CD8-positive, alpha-beta memory T cell (primary cell): Measurements from ENCODE around the gene FNDC7. TPM values are rescaled to one million over a fixed set of nuclear protein-coding genes. Genes with fewer than 3 reads are reported as not detected.
A peak's percentile ranks its signal among the peaks of the same experiment; 100 is the strongest.

Experiments used
- CTCF ChIA-PET: fragments of 350-600 bp; sonication (Branson Sonifier 250); formaldehyde crosslinking; loops from one replicate; lab custom pipeline; 2021; ENCODE audit warnings: antibody characterized with exemption; lab: Charles Lee
- POLR2A ChIA-PET: fragments of 350-600 bp; sonication (Branson Sonifier 250); formaldehyde crosslinking; loops from one replicate; lab custom pipeline; 2021; ENCODE audit warnings: antibody characterized with exemption; lab: Charles Lee
- DNase-seq, 5 donors: peaks; one replicate each; pipeline versions ENCODE4 v3.0.0 to v3.0.0-alpha.2; 2020 to 2022; ENCODE audit warnings: mixed read lengths in 1 of 5
- H3K27ac ChIP-seq: one replicate; pipeline ENCODE4 v1.7.0; 2013; ENCODE audit warnings: low read depth, mild to moderate bottlenecking, low read length, moderate library complexity
- H3K27me3 ChIP-seq: 2 replicates; pipeline ENCODE4 v1.7.0; 2013; ENCODE audit warnings: low read length, mild to moderate bottlenecking; ENCODE audit not compliant: insufficient read depth, poor library complexity, severe bottlenecking
- H3K36me3 ChIP-seq: 2 replicates; pipeline ENCODE4 v1.7.0; 2013; ENCODE audit warnings: mild to moderate bottlenecking, low read length, moderate library complexity; ENCODE audit not compliant: insufficient read depth
- H3K4me1 ChIP-seq: 2 replicates; pipeline ENCODE4 v1.7.0; 2013; ENCODE audit warnings: mild to moderate bottlenecking, low read length, moderate library complexity; ENCODE audit not compliant: insufficient read depth
- H3K4me3 ChIP-seq: 2 replicates; pipeline ENCODE4 v1.7.0; 2013; ENCODE audit warnings: mild to moderate bottlenecking, low read length
- H3K9me3 ChIP-seq: 2 replicates; pipeline ENCODE4 v1.7.0; 2013; ENCODE audit warnings: mild to moderate bottlenecking, low read length
- H3K27ac Mint-ChIP-seq, 8 donors: one replicate each; pipeline ENCODE4 v1.8.0; 2020 to 2021; ENCODE audit warnings: mixed read lengths in 8 of 8, mild to moderate bottlenecking in 6 of 8, inconsistent platforms in 3 of 8, moderate library complexity in 3 of 8
- H3K27me3 Mint-ChIP-seq, 2 donors: one replicate each; pipeline ENCODE4 v1.8.0; 2020 to 2021; ENCODE audit warnings: mixed read lengths in 2 of 2, mild to moderate bottlenecking in 1 of 2, moderate library complexity in 1 of 2
- H3K36me3 Mint-ChIP-seq, 3 donors: one replicate each; pipeline ENCODE4 v1.8.0; 2020 to 2021; ENCODE audit warnings: mixed read lengths in 3 of 3, inconsistent platforms in 1 of 3, mild to moderate bottlenecking in 1 of 3
- H3K4me1 Mint-ChIP-seq, 3 donors: one replicate each; pipeline ENCODE4 v1.8.0; 2020 to 2021; ENCODE audit warnings: mixed read lengths in 3 of 3, inconsistent platforms in 1 of 3, mild to moderate bottlenecking in 1 of 3
- H3K4me3 Mint-ChIP-seq, 7 donors: one replicate each; pipeline ENCODE4 v1.8.0; 2020 to 2021; ENCODE audit warnings: mixed read lengths in 7 of 7, mild to moderate bottlenecking in 6 of 7, moderate library complexity in 4 of 7, inconsistent platforms in 2 of 7
- H3K9me3 Mint-ChIP-seq, 5 donors: one replicate each; pipeline ENCODE4 v1.8.0; 2020 to 2022; ENCODE audit warnings: mixed read lengths in 5 of 5, mild to moderate bottlenecking in 3 of 5, moderate library complexity in 2 of 5, inconsistent platforms in 1 of 5
- polyA plus RNA-seq: library from polyadenylated mRNA; unstranded; fragments of 300-500 nt; fragmentation: Illumina TruSeq; gene quantifications from one replicate; pipeline ENCODE4 v1.2.3, GENCODE V29; 2021
- total RNA-seq, 2 experiments: library from RNA; stranded (reverse); gene quantifications; one replicate each; pipeline ENCODE4 v1.2.3, GENCODE V29; 2021

Gene FNDC7
- total and polyA plus RNA-seq, 3 experiments from 2014 or later, result 0.09 TPM; not detected in 2

- Histone ChIP-seq H3K27ac (no peak overlapping the region), H3K4me1 (no peaks in the 10 kb centered on the region), H3K9me3 (no peaks in the 10 kb centered on the region), H3K27me3 (no peaks in the 10 kb centered on the region), H3K36me3 (no peaks in the 10 kb centered on the region), H3K4me3 (no peak overlapping the region)
- Mint-ChIP-seq H3K27me3 (peaks cover 8 to 19% of the 10 kb centered on the region in 2 donors), H3K4me3 (no peak overlapping the region), H3K4me1 (no peaks in the 10 kb centered on the region), H3K9me3 (no peaks in the 10 kb centered on the region), H3K36me3 (no peaks in the 10 kb centered on the region), H3K27ac (no peak overlapping the region)
- CTCF ChIA-PET, result no interaction called here
- no peak for DNase-seq
- POLR2A ChIA-PET, result no interaction called here
These were observed 13.2 kb downstream of the FNDC7 start for GRCh38 chr1:108725906-108726305.

DNA sequence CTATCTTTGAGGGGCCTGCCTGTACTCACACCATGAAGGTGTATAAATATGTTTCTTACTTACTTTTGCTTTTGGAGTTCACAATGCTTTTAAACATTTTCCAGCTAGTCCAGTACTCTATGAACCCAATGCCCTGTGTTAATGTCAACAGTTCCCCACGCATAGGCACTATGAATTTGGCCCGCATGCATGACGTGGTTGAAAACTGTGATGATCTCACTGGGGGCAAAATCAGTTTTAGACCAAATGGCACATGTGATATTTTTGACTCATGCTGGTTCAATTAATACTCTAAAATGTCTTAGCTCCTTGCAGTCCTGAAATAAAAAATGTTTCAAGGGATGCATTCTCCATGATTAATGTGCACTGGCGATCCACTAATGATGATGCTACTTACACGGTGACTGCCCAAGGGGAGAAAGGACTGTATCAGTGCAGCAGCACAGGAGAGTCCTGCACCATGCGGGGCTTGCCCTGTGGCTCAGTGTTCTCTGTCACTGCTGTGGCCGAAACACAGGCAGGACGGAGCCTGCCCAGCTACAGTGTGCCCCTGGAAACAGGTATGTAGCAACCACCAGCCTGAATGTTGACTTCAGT is 15.7 kb downstream of the FNDC7 start:
- no peak overlapping the region for H3K27ac ChIP-seq

DNA sequence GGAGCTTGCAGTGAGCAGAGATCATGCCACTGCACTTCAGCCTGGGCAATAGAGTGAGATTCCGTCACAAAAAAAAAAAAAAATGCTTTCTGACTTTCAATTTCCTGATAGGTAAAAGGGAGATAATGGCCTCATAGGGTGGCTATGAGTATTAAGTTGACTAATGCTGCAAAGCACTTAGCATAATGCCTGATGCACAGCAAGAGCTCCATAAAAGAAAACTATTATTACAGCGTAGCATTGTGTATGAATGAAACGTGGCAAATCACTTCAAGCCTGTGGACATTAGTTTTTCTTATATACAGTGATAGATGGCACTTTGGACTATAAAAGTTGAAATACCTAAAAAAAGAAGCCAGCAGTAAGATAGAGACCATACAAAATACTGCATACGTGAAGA is 16.8 kb downstream of the FNDC7 start:
- no peaks in the 10 kb centered on the region for H3K4me1 Mint-ChIP-seq
- Histone ChIP-seq H3K4me3 (no peak overlapping the region), H3K36me3 (no peaks in the 10 kb centered on the region), H3K27me3 (no peaks in the 10 kb centered on the region), H3K9me3 (no peaks in the 10 kb centered on the region), H3K4me1 (no peaks in the 10 kb centered on the region), H3K27ac (no peak overlapping the region)
- ChIA-PET CTCF (no interaction called here), POLR2A (no interaction called here)
- no peak overlapping the region for H3K4me3 Mint-ChIP-seq
- no peak for DNase-seq
- H3K9me3 Mint-ChIP-seq, result no peaks in the 10 kb centered on the region
- H3K27me3 Mint-ChIP-seq, result peaks cover 8 to 19% of the 10 kb centered on the region in 2 donors
- no peaks in the 10 kb centered on the region for H3K36me3 Mint-ChIP-seq
- no peak overlapping the region for H3K27ac Mint-ChIP-seq

More for the DNA sequence above, 15.7 kb downstream of the FNDC7 start:
- ChIA-PET CTCF (no interaction called here), POLR2A (no interaction called here)
- Histone ChIP-seq H3K9me3 (no peaks in the 10 kb centered on the region), H3K27me3 (no peaks in the 10 kb centered on the region), H3K4me3 (no peak overlapping the region), H3K36me3 (no peaks in the 10 kb centered on the region), H3K4me1 (no peaks in the 10 kb centered on the region)
- Mint-ChIP-seq H3K36me3 (no peaks in the 10 kb centered on the region), H3K4me1 (no peaks in the 10 kb centered on the region), H3K4me3 (no peak overlapping the region), H3K27ac (peak overlapping the region in 1 of 8 donors; percentile 6), H3K27me3 (peaks cover 8 to 19% of the 10 kb centered on the region in 2 donors), H3K9me3 (no peaks in the 10 kb centered on the region)
- DNase-seq, result no peak

- H3K27me3 ChIP-seq, result no peaks in the 10 kb centered on the region
- CTCF ChIA-PET, result no interaction called here
- H3K36me3 ChIP-seq, result no peaks in the 10 kb centered on the region
- no peak overlapping the region for H3K4me3 ChIP-seq
- Mint-ChIP-seq H3K4me1 (no peaks in the 10 kb centered on the region), H3K9me3 (no peaks in the 10 kb centered on the region), H3K4me3 (no peak overlapping the region), H3K36me3 (no peaks in the 10 kb centered on the region), H3K27ac (no peak overlapping the region), H3K27me3 (peaks cover 0 to 27% of the 10 kb centered on the region in 2 donors)
- H3K9me3 ChIP-seq, result no peaks in the 10 kb centered on the region
- POLR2A ChIA-PET, result no interaction called here
- no peak for DNase-seq
- H3K4me1 ChIP-seq, result no peaks in the 10 kb centered on the region
- no peak overlapping the region for H3K27ac ChIP-seq
These were observed 19.7 kb downstream of the FNDC7 start for GRCh38 chr1:108732398-108732797.

DNA sequence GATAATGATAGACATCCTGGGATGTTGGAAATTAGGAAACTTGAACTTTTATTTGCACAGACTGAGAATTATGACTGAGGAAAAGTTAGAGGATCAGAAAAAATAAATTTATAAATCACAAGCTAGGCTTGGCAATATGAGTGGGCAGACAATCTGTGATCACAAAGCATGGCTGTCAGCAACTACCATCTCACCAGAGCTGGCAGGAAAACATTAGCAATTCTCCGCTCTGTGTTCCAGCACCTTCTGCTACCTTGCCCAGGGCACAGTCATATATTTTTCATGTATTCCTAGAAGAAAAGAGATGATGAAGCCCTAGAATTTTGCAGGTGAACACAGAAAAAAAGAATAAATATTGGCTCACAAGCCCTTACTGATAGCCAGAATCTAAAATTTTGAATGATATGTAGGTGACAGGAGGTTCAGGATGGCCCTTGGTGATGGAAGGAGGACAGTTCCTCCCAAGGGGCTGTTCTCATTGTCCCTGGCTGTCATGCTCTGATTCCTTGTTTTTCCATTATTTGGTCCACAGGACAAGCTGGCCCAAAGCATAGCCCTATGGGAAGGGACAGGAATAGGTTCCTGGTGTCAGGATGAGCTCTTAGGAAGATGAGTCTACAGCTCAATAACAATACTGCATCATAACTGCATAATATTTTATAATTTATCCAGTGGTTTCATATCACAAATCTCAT is 21.6 kb downstream of the FNDC7 start:
- ChIA-PET CTCF (interaction anchor here (1.0 to 1.4 kb wide), 2 partner anchors 11 to 25 kb away, joined by 4 read pairs; no protein-coding TSS in a partner anchor), POLR2A (no interaction called here)
- H3K9me3 Mint-ChIP-seq, result no peaks in the 10 kb centered on the region
- peaks cover 0 to 18% of the 10 kb centered on the region in 2 donors for H3K27me3 Mint-ChIP-seq
- no peaks in the 10 kb centered on the region for H3K4me1 Mint-ChIP-seq
- no peak overlapping the region for H3K27ac Mint-ChIP-seq
- no peaks in the 10 kb centered on the region for H3K36me3 ChIP-seq
- no peak for DNase-seq
- H3K4me1 ChIP-seq, result no peaks in the 10 kb centered on the region
- H3K27ac ChIP-seq, result no peak overlapping the region
- H3K36me3 Mint-ChIP-seq, result no peaks in the 10 kb centered on the region
- no peak overlapping the region for H3K4me3 ChIP-seq
- H3K4me3 Mint-ChIP-seq, result no peak overlapping the region
- H3K27me3 ChIP-seq, result no peaks in the 10 kb centered on the region
- H3K9me3 ChIP-seq, result no peaks in the 10 kb centered on the region

DNA sequence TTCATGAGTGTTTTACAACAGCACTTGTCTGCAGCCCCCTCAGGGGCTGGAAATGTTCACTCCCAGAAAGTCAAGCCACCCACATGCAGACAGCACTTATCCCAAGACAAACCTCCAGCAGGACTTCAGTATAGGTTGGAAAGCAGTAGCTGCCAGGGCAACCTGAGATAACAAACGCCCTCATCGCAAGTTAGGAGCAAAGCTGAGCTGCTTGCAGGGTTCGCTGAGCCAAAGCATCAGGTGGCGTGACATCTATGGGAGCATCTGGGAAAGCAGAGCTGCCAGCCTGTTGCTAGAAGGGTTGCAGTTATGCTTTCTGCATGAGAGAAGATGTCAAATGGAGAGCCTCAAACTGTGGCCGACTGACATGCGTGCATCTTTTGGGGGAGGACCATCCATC is 29.5 kb downstream of the FNDC7 start:
- Histone ChIP-seq H3K9me3 (no peaks in the 10 kb centered on the region), H3K4me1 (peaks cover under 1% of the 10 kb centered on the region), H3K4me3 (no peak overlapping the region), H3K27me3 (no peaks in the 10 kb centered on the region), H3K36me3 (no peaks in the 10 kb centered on the region), H3K27ac (no peak overlapping the region)
- Mint-ChIP-seq H3K27ac (no peak overlapping the region), H3K4me1 (peaks cover 5 to 9% (median 6%) of the 10 kb centered on the region in 3 donors), H3K4me3 (no peak overlapping the region), H3K27me3 (peaks cover 0 to 5% of the 10 kb centered on the region in 2 donors), H3K9me3 (no peaks in the 10 kb centered on the region), H3K36me3 (peaks cover 0 to 7% (median 0%) of the 10 kb centered on the region in 3 donors)
- CTCF ChIA-PET, result interaction anchor here (1.0 kb wide), 1 partner anchor 34 kb away, joined by 3 read pairs; no protein-coding TSS in a partner anchor
- POLR2A ChIA-PET, result no interaction called here
- DNase-seq, result no peak

- POLR2A ChIA-PET, result no interaction called here
- Mint-ChIP-seq H3K27ac (peak overlapping the region; percentile 92 to 99 (median 99)), H3K4me3 (peak overlapping the region; percentile 91 to 99 (median 93)), H3K36me3 (peaks cover 0 to 20% (median 8%) of the 10 kb centered on the region in 3 donors), H3K27me3 (peaks cover 0 to 5% of the 10 kb centered on the region in 2 donors), H3K4me1 (peaks cover 34 to 44% (median 40%) of the 10 kb centered on the region in 3 donors), H3K9me3 (no peaks in the 10 kb centered on the region)
- Histone ChIP-seq H3K4me3 (no peak overlapping the region), H3K4me1 (peaks cover 27% of the 10 kb centered on the region), H3K27ac (peak overlapping the region; percentile 87), H3K9me3 (no peaks in the 10 kb centered on the region), H3K36me3 (no peaks in the 10 kb centered on the region), H3K27me3 (no peaks in the 10 kb centered on the region)
- CTCF ChIA-PET, result interaction anchor here (1.1 to 1.3 kb wide), 3 partner anchors 19 to 99 kb away, joined by 3 to 6 read pairs (median 3); no protein-coding TSS in a partner anchor
- DNase-seq, result no peak
These were observed 33.3 kb downstream of the FNDC7 start for GRCh38 chr1:108745980-108746381.
